GM12891 (cell line): ENCODE results near the gene TMEM168.
"Not testable (repeated sequence)": the region's sequence is repeated elsewhere in the genome, so short reads cannot be mapped to it uniquely, and the experiment has no call there.

Experiments
- DNase-seq: peaks from one replicate; pipeline ENCODE4 v3.0.0; 2011; ENCODE audit warnings: low spot score; ENCODE audit not compliant: insufficient read length
- FAIRE-seq: peaks from 2 replicates; lab custom pipeline; 2011; peaks lifted over from hg19 to GRCh38; lab: Jason Lieb, UNC
- PAX5 ChIP-seq: IDR thresholded peaks from 2 replicates; pipeline ENCODE4 v1.6.1; 2011; ENCODE audit warnings: low read length, moderate library complexity, mild to moderate bottlenecking; ENCODE audit not compliant: insufficient read depth, severe bottlenecking
- POLR2A ChIP-seq: IDR thresholded peaks from 2 replicates; pipeline ENCODE4 v1.6.1; 2011; ENCODE audit warnings: low read depth, low read length, control low read depth
- POLR2AphosphoS5 ChIP-seq: IDR thresholded peaks from 2 replicates; pipeline ENCODE4 v1.6.1; 2011; ENCODE audit warnings: low read depth, low read length, control low read depth
- POU2F2 ChIP-seq: IDR thresholded peaks from 2 replicates; pipeline ENCODE4 v1.6.1; 2011; ENCODE audit warnings: low read depth, mild to moderate bottlenecking, control low read depth, low read length, moderate library complexity
- SPI1 ChIP-seq: IDR thresholded peaks from 2 replicates; pipeline ENCODE4 v1.6.1; 2011; ENCODE audit warnings: low read depth, low read length, control low read depth
- TAF1 ChIP-seq: IDR thresholded peaks from 2 replicates; pipeline ENCODE4 v1.6.1; 2011; ENCODE audit warnings: low read depth, low read length, control low read depth

The TMEM168 gene

DNA sequence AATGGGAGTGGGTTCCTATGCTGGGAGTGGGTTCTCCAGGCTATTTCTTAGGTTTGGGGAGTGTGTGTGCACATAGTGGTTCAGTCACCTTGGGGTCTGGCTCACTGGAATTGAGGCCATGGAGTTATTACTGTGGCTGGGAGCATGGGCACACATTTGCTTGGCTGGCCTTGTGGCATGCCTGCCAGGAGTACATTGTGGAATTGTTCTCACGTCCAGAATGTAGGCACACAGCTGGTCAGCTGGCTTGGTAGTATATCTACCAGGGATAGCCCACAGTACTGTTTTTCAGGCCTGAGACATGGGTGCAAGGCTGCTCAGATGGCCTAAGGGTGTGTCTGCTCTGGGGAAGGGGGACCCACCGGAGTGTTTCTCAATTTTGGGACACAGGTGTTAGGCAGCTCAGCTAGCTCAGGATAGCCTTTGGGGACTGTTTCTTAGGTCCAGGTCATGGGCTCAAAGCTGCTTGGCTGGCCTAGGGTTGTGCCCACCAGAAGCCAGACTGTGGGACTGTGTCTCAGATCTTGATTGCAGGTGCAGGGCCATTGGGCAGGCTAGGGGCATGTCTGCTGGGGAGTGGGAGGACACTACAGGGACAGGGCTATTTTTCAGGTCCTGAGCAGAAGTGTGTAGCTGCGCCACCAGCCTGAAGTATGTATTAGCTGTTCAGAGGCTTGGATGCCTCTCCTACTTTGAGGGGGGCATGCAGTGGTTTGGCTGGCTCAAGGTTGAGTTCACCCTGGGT, 50.6 kb downstream of the TMEM168 start:
- DNase-seq (no peak), FAIRE-seq (no peak)
- TF ChIP-seq TAF1, result no peak
- no peak for TF ChIP-seq POLR2A
- no peak for TF ChIP-seq PAX5
- TF ChIP-seq SPI1, result no peak
- no peak for TF ChIP-seq POU2F2
- TF ChIP-seq POLR2AphosphoS5, result no peak

DNA sequence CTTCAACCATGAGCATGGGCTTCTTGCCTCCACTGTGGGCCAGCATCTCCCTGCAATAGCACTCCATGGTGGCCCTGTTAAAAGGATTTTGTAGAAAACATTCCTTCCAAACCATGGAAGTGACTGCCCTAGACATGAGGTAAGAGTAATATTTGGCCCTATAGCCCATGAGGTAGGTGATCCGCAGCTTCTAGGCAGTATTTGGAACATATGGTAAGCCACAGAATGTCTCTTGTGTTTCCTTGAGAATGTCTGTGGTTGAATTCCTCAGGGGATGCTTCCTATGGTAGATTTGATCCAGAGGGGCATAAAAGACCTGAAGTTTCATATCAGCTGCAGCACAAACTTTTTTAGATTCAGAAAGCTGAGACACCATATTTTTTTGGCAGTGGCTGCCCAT, 54.9 kb downstream of the TMEM168 start:
- DNase-seq (no peak), FAIRE-seq (no peak)
- no peak for TF ChIP-seq POU2F2
- TF ChIP-seq SPI1, result no peak
- no peak for TF ChIP-seq TAF1
- no peak for TF ChIP-seq POLR2AphosphoS5
- no peak for TF ChIP-seq PAX5
- no peak for TF ChIP-seq POLR2A

DNA sequence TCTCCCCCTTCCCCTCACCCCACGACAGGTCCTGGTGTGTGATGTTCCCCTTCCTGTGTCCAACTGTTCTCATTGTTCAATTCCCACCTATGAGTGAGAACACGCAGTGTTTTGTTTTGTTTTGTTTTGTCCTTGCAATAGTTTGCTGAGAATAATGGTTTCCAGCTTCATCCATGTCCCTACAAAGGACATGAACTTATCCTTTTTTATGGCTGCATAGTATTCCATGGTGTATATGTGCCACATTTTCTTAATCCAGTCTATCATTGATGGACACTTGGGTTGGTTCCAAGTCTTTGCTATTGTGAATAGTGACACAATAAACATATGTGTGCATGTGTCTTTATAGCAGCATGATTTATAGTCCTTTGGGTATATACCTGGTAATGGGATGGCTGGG, 58.9 kb downstream of the TMEM168 start:
- FAIRE-seq, result not testable (repeated sequence)

DNA sequence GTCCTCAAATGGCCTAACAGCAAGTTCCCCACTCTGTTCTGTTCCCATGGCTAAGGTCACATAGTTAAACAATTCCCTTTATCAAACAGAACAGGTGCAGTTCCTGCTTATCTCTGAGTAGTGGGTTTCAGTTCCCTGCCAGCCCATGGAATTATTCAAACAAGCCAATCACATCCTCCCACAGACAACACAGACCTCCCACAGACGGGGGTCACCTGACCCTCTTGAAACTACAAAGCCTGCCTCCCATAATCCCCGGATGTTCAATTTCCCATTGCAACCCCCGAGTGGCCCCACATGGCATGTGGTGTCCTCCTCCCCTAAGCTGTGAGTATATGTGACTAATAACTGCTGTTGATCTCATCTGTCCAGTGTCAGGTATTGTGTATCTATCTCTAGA, 64.1 kb downstream of the TMEM168 start:
- no peak for FAIRE-seq
- DNase-seq, result no peak

More for the DNA sequence above, 58.9 kb downstream of the TMEM168 start:
- DNase-seq, result not testable (repeated sequence)

DNA sequence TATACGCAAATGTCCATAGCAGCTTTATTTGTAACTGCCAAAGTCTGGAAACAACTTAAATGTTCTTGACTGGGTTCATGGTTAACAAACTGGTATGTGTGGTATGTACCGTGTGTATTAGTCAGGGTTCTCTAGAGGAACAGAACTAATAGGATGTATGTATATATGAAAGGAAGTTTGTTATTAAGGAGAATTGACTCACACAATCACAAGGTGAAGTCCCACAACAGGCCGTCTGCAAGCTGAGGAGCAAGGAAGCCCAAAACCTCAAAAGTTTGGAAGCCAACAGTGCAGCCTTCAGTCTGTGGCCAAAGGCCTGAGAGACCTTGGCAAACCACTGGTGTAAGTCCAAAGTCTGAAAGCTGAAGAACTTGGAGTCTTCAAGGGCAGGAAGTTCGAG, 66.8 kb downstream of the TMEM168 start:
- no peak for FAIRE-seq
- no peak for DNase-seq
- TF ChIP-seq SPI1 (no peak), POU2F2 (no peak), POLR2A (no peak), TAF1 (no peak), PAX5 (no peak), POLR2AphosphoS5 (no peak)

More for the DNA sequence above, 64.1 kb downstream of the TMEM168 start:
- TF ChIP-seq SPI1 (no peak), POLR2A (no peak), POLR2AphosphoS5 (no peak), TAF1 (no peak), PAX5 (no peak), POU2F2 (no peak)

DNA sequence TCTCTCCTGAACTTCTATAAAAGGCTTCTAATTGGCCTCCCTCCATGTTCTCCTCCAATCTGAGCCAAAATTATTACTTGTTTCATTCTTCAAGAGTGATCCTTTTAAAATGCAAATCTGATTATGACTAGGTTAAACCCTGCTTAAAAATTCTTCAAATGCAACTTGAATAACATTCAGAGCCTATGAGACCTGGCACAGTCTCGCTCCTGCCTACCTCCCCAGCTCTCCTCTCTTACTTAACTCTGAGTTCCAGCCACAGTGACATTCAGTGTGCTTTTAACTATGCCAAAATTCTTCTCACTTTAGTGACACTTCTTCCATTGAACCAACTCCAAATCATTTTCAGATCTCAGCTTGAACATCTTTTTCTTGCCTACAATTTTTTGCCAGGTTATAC, 68.8 kb downstream of the TMEM168 start:
- no peak for TF ChIP-seq POLR2AphosphoS5
- no peak for TF ChIP-seq POU2F2
- no peak for TF ChIP-seq PAX5
- no peak for TF ChIP-seq POLR2A
- no peak for TF ChIP-seq TAF1
- no peak for TF ChIP-seq SPI1
- DNase-seq, result no peak
- no peak for FAIRE-seq

DNA sequence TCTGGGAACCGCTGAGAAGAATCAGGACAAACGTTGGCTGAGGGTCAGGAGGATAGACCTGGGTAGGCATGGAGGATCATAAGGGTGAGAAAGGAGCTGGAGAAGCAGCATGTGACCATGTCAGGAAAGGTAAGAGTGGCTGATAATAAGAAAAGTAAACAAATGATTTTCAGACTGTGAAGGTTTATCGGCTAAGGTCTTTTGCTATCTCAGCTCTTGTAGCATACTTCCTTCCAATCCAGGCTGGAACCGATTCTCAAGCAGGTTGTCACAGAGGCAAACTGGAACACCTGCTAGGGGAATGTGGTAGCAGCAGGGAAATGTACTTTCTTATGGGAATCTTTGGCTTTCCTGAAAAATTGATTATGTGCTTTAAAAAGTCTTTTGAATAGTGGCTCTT, 74.7 kb downstream of the TMEM168 start:
- TF ChIP-seq PAX5, result no peak
- no peak for TF ChIP-seq POLR2A
- no peak for TF ChIP-seq SPI1
- TF ChIP-seq POLR2AphosphoS5, result no peak
- TF ChIP-seq POU2F2, result no peak
- TF ChIP-seq TAF1, result no peak
- DNase-seq (no peak), FAIRE-seq (no peak)

DNA sequence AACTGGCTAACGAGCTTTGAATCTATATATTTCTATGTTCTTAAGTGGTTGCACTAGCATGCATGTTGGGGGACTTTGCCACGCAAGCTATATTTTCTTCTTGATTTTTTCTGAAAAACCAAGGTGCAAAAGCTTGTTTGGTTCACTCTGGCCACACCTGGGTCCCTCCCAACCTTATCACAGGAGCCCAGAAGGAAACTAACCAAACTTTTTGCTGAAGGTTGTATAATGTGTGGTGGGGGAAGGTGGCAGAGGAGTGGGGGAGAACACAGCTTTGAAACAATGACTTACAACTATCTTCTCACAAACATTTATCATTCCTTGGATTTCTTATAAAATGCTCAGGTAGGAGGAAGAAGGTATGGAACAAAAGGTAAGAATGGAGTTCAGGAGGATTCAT, 75.3 kb downstream of the TMEM168 start:
- FAIRE-seq (no peak), DNase-seq (no peak)
- TF ChIP-seq POLR2AphosphoS5 (no peak), POU2F2 (no peak), POLR2A (no peak), SPI1 (no peak), TAF1 (no peak), PAX5 (no peak)
